ENCODE results near the gene C1GALT1C1L.

DNA sequence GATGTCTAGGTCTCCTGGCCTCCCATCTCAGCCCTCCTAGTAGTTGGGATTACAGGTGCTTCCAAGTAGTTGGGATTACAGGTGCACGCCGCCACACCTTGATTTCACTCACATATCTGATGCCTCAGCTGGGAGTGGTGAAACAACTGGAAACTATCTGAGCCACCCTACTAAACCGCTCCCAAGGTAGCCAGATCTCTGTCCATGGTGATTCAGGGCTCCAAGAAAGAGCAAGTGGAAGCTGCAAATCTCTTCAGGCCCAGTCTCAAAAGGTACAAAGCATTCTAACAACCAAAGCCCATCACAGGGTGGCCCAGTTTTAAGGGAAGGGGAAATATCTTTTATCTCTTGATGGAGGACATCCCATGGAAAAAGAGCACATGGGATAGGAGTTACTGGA is 19.0 kb downstream of the C1GALT1C1L start:
- TF ChIP-seq CTCF (conservative IDR thresholded peaks at IDR 0.05; ENCODE audit: low read length) = no peak
- TF ChIP-seq EZH2phosphoT487 (IDR thresholded peaks at IDR 0.05; ENCODE audit: borderline replicate concordance) = no peak

Measured in Loucy (cell line).